H9 (cell line): ENCODE measurements around the gene TBPL1. TPM values are rescaled to one million over a fixed set of nuclear protein-coding genes. Genes with fewer than 3 reads are reported as not detected.

ENCODE experiments used
- DNase-seq: peaks from one replicate; pipeline ENCODE4 v3.0.0-alpha.2; 2017
- H2AFZ ChIP-seq: one replicate; pipeline ENCODE4 v1.6.1; 2013; ENCODE audit warnings: mild to moderate bottlenecking, low read length, control low read depth, moderate library complexity
- H2AK5ac ChIP-seq: 2 replicates; pipeline ENCODE4 v1.6.1; 2013; ENCODE audit warnings: low read length, control low read depth, mixed read lengths; ENCODE audit not compliant: insufficient read length
- H2BK120ac ChIP-seq: one replicate; pipeline ENCODE4 v1.6.1; 2013; ENCODE audit warnings: low read depth, mild to moderate bottlenecking, low read length, control low read depth, inconsistent platforms; ENCODE audit not compliant: poor library complexity, severe bottlenecking
- H2BK12ac ChIP-seq: 2 replicates; pipeline ENCODE4 v1.6.1; 2013; ENCODE audit warnings: low read length, control low read depth, mixed read lengths, low read depth; ENCODE audit not compliant: insufficient read length
- H2BK15ac ChIP-seq: 2 replicates; pipeline ENCODE4 v1.6.1; 2013; ENCODE audit warnings: low read depth, low read length, control low read depth
- H2BK20ac ChIP-seq: one replicate; pipeline ENCODE4 v1.6.1; 2013; ENCODE audit warnings: low read depth, mild to moderate bottlenecking, low read length, control low read depth, inconsistent platforms; ENCODE audit not compliant: poor library complexity, severe bottlenecking
- H2BK5ac ChIP-seq: 2 replicates; pipeline ENCODE4 v1.6.1; 2013; ENCODE audit warnings: low read length, control low read depth, mixed read lengths; ENCODE audit not compliant: insufficient read length
- H3K14ac ChIP-seq: 2 replicates; pipeline ENCODE4 v1.6.1; 2013; ENCODE audit warnings: low read length, control low read depth; ENCODE audit not compliant: insufficient read depth
- H3K18ac ChIP-seq: 2 replicates; pipeline ENCODE4 v1.6.1; 2013; ENCODE audit warnings: low read depth, mild to moderate bottlenecking, mixed read lengths, low read length, control low read depth; ENCODE audit not compliant: insufficient read length
- H3K23ac ChIP-seq: 2 replicates; pipeline ENCODE4 v1.6.1; 2013; ENCODE audit warnings: low read length, control low read depth, mixed read lengths, low read depth; ENCODE audit not compliant: insufficient read length
- H3K23me2 ChIP-seq: 2 replicates; pipeline ENCODE4 v1.6.1; 2013; ENCODE audit warnings: low read depth, mild to moderate bottlenecking, mixed read lengths, low read length, control low read depth; ENCODE audit not compliant: insufficient read length, poor library complexity, severe bottlenecking
- H3K27ac ChIP-seq: 2 replicates; pipeline ENCODE4 v1.5.1; 2013; ENCODE audit warnings: low read length, control low read depth, mixed read lengths, low read depth; ENCODE audit not compliant: insufficient read length
- H3K27me3 ChIP-seq: 2 replicates; pipeline ENCODE4 v1.6.1; 2013; ENCODE audit warnings: low read length, control low read depth, inconsistent platforms; ENCODE audit not compliant: insufficient read depth
- H3K4ac ChIP-seq: 2 replicates; pipeline ENCODE4 v1.6.1; 2013; ENCODE audit warnings: low read depth, mild to moderate bottlenecking, control low read depth, inconsistent platforms, low read length, moderate library complexity
- H3K4me1 ChIP-seq: 2 replicates; pipeline ENCODE4 v1.6.1; 2013; ENCODE audit warnings: low read length, control low read depth, inconsistent platforms; ENCODE audit not compliant: insufficient read depth
- H3K4me2 ChIP-seq: 2 replicates; pipeline ENCODE4 v1.6.1; 2013; ENCODE audit warnings: low read length, control low read depth, mixed read lengths; ENCODE audit not compliant: insufficient read length, insufficient read depth
- H3K56ac ChIP-seq: 2 replicates; pipeline ENCODE4 v1.6.1; 2013; ENCODE audit warnings: low read depth, mild to moderate bottlenecking, mixed read lengths, low read length, control low read depth; ENCODE audit not compliant: insufficient read length
- H3K79me1 ChIP-seq: 2 replicates; pipeline ENCODE4 v1.6.1; 2013; ENCODE audit warnings: low read depth, mild to moderate bottlenecking, moderate library complexity, low read length, control low read depth, inconsistent platforms; ENCODE audit not compliant: insufficient read depth, poor library complexity, severe bottlenecking
- H3K79me2 ChIP-seq: 2 replicates; pipeline ENCODE4 v1.6.1; 2013; ENCODE audit warnings: low read length, control low read depth, inconsistent platforms; ENCODE audit not compliant: insufficient read depth
- H3K9ac ChIP-seq: 2 replicates; pipeline ENCODE4 v1.6.1; 2013; ENCODE audit warnings: low read length, control low read depth, mixed read lengths; ENCODE audit not compliant: insufficient read length; ENCODE audit errors: extremely low read depth
- H3K9me3 ChIP-seq: one replicate; pipeline ENCODE4 v1.6.1; 2013; ENCODE audit warnings: low read depth, low read length, inconsistent platforms; ENCODE audit not compliant: control insufficient read depth
- H3T11ph ChIP-seq: one replicate; pipeline ENCODE4 v1.6.1; 2013; ENCODE audit warnings: mild to moderate bottlenecking, low read length, control low read depth, inconsistent platforms
- H4K20me1 ChIP-seq: one replicate; pipeline ENCODE4 v1.6.1; 2013; ENCODE audit not compliant: control insufficient read depth, insufficient read length, insufficient read depth
- H4K5ac ChIP-seq: 2 replicates; pipeline ENCODE4 v1.6.1; 2013; ENCODE audit warnings: low read depth, mild to moderate bottlenecking, mixed read lengths, low read length, control low read depth; ENCODE audit not compliant: insufficient read length
- H4K8ac ChIP-seq: replicated peaks from 2 replicates; pipeline ENCODE4 v1.6.1; 2013; ENCODE audit warnings: low read length, control low read depth, mixed read lengths, low read depth; ENCODE audit not compliant: insufficient read length
- H4K91ac ChIP-seq: 2 replicates; pipeline ENCODE4 v1.6.1; 2013; ENCODE audit warnings: low read depth, mild to moderate bottlenecking, moderate library complexity, mixed read lengths, low read length, control low read depth; ENCODE audit not compliant: insufficient read length
- H3K27ac Mint-ChIP-seq, 3 experiments: 2 replicates in 2 of 3; 3 replicates in 1 of 3; pipeline ENCODE4 v1.8.0; 2020 to 2021; ENCODE audit warnings: mixed read lengths in 3 of 3, mild to moderate bottlenecking in 1 of 3, moderate library complexity in 1 of 3
- H3K27me3 Mint-ChIP-seq: 2 replicates; pipeline ENCODE4 v1.8.0; 2021; ENCODE audit warnings: low read depth, mild to moderate bottlenecking, moderate library complexity, mixed read lengths
- H3K36me3 Mint-ChIP-seq, 3 experiments: 2 replicates in 2 of 3; 3 replicates in 1 of 3; pipeline ENCODE4 v1.8.0; 2020 to 2021; ENCODE audit warnings: low read depth in 3 of 3, mixed read lengths in 3 of 3; ENCODE audit not compliant: insufficient read depth in 1 of 3
- H3K4me1 Mint-ChIP-seq, 2 experiments: 2 replicates each; pipeline ENCODE4 v1.8.0; 2020; ENCODE audit warnings: mixed read lengths in 2 of 2
- H3K4me3 Mint-ChIP-seq, 2 experiments: 2 replicates in 1 of 2; 3 replicates in 1 of 2; pipeline ENCODE4 v1.8.0; 2020 to 2021; ENCODE audit warnings: mild to moderate bottlenecking in 2 of 2, mixed read lengths in 2 of 2, moderate library complexity in 1 of 2
- H3K9me3 Mint-ChIP-seq, 2 experiments: 2 replicates in 1 of 2; 3 replicates in 1 of 2; pipeline ENCODE4 v1.8.0; 2020; ENCODE audit warnings: mild to moderate bottlenecking in 2 of 2, mixed read lengths in 2 of 2, moderate library complexity in 1 of 2
- CTCF ChIP-seq: fragments of 200-600 bp; sonication (generic); conservative IDR thresholded peaks from 3 replicates; pipeline ENCODE4 v1.8.0; 2021; ENCODE audit warnings: antibody characterized with exemption, mild to moderate bottlenecking
- total RNA-seq: library from RNA; stranded (reverse); gene quantifications from 2 replicates; pipeline ENCODE4 v1.2.1, GENCODE V29; 2021

The TBPL1 gene
- total RNA-seq, 1 experiment from 2014 or later = 49.7 TPM

DNA sequence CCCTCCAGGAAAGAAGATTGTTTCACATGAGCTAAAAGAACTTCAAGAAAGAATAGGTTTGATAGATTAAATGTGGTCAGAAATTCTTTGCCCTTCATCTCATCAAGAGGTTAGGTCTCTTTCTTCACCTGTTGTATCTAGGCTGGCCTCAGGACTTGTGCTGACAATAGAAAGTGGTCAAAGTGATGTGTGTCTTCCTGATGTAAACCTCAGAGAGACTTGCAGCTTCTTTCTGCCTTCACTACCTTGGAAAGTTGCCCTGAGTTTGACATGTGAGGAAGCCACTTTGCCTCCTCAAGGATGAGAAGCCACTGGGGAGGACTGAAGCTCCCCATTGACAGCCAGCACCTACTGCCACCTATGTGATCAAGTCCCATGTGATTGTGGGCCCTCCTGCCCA lies 46.3 kb downstream of the TBPL1 start:
- Histone ChIP-seq H4K20me1 (no peaks in the 10 kb centered on the region), H2BK5ac (no peak overlapping the region), H2BK15ac (no peak overlapping the region), H3K23me2 (no peaks in the 10 kb centered on the region), H3K23ac (no peak overlapping the region), H4K91ac (no peak overlapping the region), H3K4me1 (0 out of 2 replicates have a peak, but pooled peaks cover 2% of the 10 kb centered on the region), H3K9ac (no peak overlapping the region), H3K56ac (no peak overlapping the region), H2AFZ (no peak overlapping the region), H3K27ac (no peak overlapping the region), H2AK5ac (no peak overlapping the region), H3K9me3 (no peaks in the 10 kb centered on the region), H3K18ac (no peak overlapping the region), H3K27me3 (no peaks in the 10 kb centered on the region), H2BK12ac (no peak overlapping the region), H4K8ac (no peak overlapping the region), H2BK120ac (no peak overlapping the region), H3T11ph (no peak overlapping the region), H3K79me2 (no peaks in the 10 kb centered on the region), H2BK20ac (no peak overlapping the region), H3K4me2 (no peak overlapping the region), H3K14ac (no peak overlapping the region), H3K79me1 (no peaks in the 10 kb centered on the region), H4K5ac (no peak overlapping the region), H3K4ac (no peak overlapping the region)
- peaks cover 18% of the 10 kb centered on the region in 2 experiments for H3K4me1 Mint-ChIP-seq
- no peak overlapping the region for H3K4me3 Mint-ChIP-seq
- H3K36me3 Mint-ChIP-seq = peaks cover 0 to 9% (median 0%) of the 10 kb centered on the region in 3 experiments; a peak in 3 of 7 replicates
- no peak for TF ChIP-seq CTCF
- H3K27ac Mint-ChIP-seq = no peak overlapping the region
- DNase-seq = no peak
- no peaks in the 10 kb centered on the region; the same call in 1 of the 2 replicates for H3K27me3 Mint-ChIP-seq
- H3K9me3 Mint-ChIP-seq = peaks cover 0 to 4% of the 10 kb centered on the region in 2 experiments; a peak in 1 of 5 replicates
